NK-92 (cell line): ENCODE data around the gene COL4A4.

Experiments used
- DNase-seq: peaks from one replicate; lab custom pipeline; 2025; ENCODE audit not compliant: unreplicated experiment; lab: John Stamatoyannopoulos, UW

Gene COL4A4

DNA sequence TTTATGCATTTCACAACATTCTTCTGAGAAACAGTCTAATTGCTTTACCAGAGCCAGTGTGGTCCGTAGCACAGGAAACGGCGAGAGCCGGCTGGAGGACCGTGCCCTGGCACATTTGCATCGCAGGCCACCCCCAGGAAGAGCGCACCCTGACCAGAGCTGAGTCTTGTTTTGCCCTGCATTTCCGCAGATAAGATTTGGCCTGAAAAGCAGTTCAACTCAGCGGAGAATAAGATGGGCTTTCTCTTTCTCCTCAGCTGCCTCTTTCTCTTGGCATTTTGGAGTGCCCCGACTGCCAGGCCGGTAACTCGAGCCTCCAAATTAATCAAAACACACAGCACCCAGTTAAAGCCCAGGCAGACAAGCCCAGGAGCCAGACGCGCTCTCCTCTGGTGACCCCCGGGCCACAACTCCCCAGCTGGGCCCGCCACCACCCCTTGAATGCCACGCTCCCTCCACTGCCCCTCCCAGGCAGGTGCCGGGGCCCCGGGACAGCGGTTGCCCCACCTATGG is 464 bp downstream of the COL4A4 start:
- no peak for DNase-seq

DNA sequence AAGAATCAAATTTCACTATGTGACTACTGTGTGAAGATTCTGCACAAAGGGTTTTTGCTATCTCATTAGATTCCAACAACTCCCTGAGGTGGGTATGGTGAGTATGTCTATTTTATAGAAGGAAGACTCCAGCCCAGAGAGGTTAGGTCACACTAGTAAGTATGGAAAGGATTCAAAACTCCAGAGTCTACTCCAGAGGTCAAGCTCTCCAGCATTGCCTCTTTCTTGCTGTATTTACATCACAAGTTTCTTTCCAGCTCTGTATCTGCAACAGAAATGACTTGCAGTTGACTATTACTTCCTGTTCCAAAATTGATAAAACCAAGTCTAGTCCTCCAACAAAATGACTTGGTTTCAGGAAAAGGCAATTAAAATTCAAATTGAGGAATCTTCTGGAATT is 2.1 kb downstream of the COL4A4 start:
- no peak for DNase-seq

DNA sequence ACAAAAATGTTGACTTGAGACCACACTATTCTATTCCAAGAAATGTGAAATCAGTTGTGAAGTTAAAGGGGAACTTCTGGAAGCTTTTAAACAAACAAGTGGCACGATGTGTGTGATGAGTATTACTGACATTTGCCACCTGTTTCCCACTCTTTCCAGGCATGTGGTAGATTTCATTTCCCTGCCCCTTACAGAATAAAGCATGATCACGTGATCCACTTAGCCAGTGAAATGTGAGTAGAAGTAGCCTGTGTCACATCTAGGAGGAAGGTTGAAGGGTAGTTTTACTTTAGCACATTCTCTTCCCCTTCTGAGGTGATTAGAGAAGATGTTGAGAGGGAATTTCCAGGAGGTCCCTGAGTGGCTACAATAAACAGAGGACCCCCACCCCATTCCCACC is 3.8 kb downstream of the COL4A4 start:
- no peak for DNase-seq

- no peak for DNase-seq
Measured at GRCh38 chr2:227154986-227155774, 8.8 kb downstream of the COL4A4 start.

DNA sequence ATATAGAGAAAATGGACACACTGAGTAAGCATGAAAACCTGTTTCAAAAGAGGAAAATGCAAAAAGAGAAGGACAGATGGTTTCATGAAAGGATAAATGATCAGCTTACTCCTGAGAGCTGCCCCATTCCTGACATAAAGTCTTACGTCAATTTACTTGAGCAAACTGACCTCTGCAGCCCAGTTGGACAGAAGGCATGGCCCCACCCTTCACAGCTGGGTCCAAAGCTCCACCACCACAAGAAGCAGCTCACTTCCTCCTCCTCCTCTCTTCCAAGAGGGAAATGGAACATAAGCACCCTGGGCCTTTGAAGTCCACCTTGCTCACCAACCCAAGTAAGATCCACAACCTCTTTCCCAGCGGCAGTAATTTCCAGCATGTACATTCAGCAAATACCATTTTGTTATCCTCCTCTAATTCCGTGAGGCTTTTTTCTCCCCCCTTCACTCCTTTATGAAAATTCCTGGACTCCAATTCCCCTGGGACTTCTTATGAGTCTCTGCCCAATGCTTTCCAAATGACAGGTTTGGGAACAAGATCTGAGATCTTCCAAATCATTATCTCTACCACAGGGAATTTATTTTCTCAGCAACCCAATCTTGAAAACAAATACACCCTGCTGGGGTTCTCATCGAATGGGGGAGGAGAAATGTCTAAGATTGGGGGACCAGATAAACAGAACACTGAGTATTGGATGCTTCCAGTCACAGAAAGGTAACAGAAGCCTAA is 10.1 kb downstream of the COL4A4 start:
- no peak for DNase-seq

DNA sequence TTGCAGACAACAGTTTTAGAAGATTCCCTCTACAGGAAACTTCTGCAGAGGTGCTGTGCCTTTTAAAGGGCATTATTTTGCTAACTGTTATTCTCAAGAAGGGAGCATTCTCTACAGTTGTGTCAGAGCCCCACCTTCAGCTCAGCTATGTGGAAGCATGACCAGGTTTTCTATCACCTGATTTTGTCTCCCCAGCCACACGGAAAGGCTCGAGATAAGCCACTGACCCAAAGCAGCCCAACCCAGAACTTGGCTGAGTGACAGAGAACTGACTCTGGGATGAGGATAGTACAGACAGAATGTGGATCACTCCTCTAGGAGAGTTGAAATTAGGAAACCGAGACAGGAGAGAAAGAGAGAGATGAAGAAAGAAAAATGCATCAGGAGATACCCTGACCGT is 10.7 kb downstream of the COL4A4 start:
- no peak for DNase-seq

GRCh38 chr2:227152093-227152766 is 11.8 kb downstream of the COL4A4 start:
- no peak for DNase-seq

DNA sequence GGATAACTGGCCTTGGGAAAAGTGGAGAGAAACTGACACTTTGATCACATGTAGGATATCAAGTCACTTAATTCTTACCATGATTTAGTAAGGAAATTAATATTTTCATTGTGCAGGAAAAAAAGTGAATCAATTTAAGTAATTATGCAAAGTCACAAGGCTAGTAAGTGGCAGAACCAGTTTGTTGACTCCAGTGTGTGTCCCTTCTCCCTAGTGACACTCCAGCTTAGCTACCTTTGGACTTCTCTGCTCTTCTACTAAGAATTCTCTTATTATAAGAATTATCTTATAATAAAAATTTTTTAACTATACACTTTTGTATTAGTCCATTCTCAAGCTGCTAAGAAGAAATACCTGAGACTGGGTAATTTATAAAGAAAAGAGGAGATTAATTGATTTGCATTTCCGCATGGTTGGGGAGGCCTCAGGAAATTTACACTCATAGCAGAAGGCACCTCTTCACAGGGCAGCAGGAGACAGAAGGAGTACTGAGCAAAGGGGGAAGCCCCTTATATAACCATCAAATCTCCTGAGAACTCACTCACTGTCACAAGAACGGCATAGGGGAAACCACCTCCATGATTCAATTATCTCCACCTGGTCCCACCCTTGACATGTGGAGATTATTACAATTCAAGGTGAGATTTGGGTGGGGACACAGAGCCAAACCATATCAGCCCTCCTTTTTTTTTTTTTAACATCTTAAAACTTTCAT is 13.6 kb downstream of the COL4A4 start:
- DNase-seq = no peak

DNA sequence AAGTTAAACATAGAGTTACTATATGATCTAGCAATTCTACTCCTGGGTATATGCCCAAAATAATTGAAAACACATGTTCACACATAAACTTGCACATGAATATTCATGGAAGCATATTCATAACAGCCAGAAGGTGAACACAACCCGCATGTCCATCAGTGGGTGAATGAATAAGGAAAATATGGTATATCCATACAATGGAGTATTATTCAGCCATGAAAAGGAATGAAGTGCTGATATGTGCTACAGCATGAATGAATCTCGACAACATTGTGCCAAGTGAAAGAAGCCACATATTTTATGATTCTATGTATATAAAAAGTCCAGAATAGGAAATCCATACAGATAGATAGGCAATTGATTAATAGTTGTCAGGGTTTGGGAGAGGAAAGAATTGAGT is 15.9 kb downstream of the COL4A4 start:
- no peak for DNase-seq

- no peak for DNase-seq
Measured at GRCh38 chr2:227147023-227147422, 17.0 kb downstream of the COL4A4 start.

GRCh38 chr2:227146456-227146855 is 17.5 kb downstream of the COL4A4 start:
- DNase-seq = no peak

GRCh38 chr2:227143895-227144294 is 20.1 kb downstream of the COL4A4 start:
- DNase-seq = no peak

DNA sequence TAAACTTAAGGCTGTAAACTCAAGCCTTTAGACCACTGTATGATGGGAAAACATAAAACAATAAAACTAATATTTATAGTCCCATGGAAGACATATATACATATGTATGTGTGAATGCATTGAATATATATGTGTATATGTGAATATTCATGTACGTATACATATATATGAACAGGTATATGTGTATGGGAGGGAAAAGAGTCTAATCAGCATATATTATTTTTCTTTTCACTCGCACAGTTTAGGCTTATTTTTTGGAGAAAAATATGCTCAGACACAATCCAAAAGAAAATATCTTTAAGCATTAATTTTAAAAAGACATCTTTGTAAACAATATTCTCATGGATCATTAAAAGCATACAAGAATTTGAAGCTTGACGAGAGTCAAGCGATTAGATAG is 22.7 kb downstream of the COL4A4 start:
- no peak for DNase-seq

DNA sequence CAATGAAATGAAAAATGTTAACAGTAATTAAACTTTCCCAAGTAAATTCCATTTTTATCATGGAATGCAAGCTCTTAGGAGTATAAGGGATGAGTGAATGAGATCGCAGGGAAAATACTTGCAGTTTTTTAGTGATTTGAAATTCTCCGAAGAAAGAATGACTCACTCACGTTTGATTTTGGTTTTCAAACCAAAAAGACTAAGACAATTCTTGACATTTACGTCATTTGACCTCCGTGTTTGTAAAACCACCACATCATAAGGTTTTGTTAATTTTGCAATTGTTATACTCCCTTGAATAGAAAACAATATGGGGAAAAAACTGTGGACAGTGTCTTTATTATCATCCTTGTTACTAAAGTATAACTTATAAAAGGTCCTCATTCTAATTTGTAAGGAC is 29.4 kb downstream of the COL4A4 start:
- DNase-seq = no peak

DNA sequence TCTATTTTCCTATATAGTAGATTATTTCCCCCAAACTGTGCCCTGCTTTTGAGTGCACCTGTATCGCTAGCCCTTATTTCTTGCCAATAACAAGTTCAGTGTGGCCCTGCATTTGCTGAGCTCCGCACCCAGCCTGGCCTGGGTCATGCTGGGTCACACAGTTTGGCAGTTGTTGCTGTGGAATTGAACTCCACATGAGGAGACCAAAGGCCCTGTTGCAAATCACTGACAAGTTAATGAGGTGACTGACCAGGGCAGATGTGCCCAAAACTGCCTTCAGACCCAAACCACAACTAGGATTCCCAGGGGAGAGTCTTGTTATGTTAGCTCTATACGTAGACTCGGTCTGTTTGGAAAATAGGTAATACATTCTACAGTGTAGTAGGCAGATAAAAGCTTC is 31.0 kb downstream of the COL4A4 start:
- no peak for DNase-seq

GRCh38 chr2:227130636-227131035 is 33.4 kb downstream of the COL4A4 start:
- DNase-seq = no peak

GRCh38 chr2:227127201-227127600 is 36.8 kb downstream of the COL4A4 start:
- DNase-seq = no peak

DNA sequence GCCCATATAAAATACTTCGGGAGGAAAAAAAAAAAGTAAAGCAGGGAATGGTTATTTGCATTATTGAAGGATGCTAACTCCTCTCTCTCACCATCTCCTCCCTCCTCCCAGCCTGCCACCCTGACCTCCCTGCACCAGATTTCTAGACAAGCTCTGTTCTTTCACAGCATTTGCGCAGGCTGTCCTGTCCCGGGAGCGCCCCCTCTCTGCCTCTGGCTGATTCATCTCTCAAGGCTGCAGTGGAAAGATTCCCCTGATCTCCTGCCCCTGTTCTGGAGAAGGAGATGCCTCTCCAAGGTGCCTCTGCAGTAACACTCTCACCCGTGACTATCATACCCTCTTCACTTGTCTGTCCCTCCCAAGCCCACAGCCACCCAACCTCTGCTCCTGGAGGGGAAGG is 38.5 kb downstream of the COL4A4 start:
- no peak for DNase-seq

- DNase-seq = no peak
Measured at GRCh38 chr2:227124811-227125210, 39.2 kb downstream of the COL4A4 start.

DNA sequence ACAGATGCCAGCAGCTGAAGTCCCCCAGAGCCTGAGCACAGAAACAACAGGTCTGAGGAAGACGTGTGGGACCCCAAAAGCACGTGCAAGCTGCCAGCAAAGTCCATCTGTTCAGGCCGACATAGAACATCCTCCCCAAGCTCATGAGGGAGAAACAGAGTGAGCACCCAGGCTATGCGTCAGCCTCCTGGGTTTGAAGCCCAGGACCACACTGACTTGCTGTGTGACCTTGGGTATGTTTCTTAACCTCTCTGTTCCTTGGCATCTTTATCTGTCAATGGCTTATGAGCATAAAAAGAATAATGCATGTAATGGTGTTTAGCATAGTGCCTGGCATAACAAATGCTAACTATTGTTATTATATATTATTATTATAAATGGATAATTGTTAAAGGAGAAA is 40.3 kb downstream of the COL4A4 start:
- no peak for DNase-seq

- no peak for DNase-seq
Measured at GRCh38 chr2:227118353-227118752, 45.7 kb downstream of the COL4A4 start.
